Measurements from ENCODE around the gene KLHL33. TPM values are rescaled to one million over a fixed set of nuclear protein-coding genes. Genes with fewer than 3 reads are reported as not detected.

Gene KLHL33
- total and polyA plus RNA-seq, 10 of the 15 experiments (the other 5 are each of a cell fraction or from before 2014, with no cell fraction given), result 0.01 to 0.16 (median 0.04) TPM; not detected in 5

DNA sequence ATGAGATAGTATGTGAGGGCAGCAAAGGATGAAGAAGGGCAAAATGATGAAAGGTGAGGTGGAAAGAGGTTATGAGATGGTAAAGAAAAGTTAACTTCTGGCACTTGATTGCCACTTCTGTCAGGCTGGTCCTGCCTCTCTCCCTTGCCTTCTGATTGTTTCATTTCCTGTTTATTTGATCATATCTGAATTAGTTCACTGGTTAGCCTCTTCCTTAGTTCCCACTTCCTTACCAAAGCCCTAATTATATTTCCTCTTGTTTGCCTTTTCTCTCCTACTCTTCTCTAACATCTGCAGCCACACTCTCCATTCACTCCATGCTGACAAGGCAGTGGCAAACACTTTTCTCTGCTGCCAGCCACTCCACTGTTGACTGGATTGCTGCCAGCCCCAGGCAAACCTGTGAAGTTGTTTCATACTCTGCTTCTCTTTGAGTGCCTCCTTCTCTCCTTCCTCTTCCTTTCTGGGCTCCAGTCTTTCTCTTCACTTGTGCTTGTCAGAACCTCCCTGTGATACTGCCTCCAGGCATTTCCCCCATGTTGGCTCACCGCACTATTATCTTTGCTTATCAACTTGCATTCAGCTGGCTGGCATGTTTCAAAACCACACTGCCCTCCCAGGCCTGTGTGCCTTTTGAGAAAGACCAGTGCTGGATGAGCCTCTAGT lies 41.4 kb upstream of the KLHL33 start:
- H3K4me1 ChIP-seq (ENCODE audit: control insufficient read depth, insufficient read depth, low read length), result no peaks in the 10 kb centered on the region
- POLR2A ChIA-PET, result no interaction called here
- TF ChIP-seq ZBED1 (IDR thresholded peaks at IDR 0.05; ENCODE audit: borderline replicate concordance), result no peak
- TF ChIP-seq, protein P1, sequence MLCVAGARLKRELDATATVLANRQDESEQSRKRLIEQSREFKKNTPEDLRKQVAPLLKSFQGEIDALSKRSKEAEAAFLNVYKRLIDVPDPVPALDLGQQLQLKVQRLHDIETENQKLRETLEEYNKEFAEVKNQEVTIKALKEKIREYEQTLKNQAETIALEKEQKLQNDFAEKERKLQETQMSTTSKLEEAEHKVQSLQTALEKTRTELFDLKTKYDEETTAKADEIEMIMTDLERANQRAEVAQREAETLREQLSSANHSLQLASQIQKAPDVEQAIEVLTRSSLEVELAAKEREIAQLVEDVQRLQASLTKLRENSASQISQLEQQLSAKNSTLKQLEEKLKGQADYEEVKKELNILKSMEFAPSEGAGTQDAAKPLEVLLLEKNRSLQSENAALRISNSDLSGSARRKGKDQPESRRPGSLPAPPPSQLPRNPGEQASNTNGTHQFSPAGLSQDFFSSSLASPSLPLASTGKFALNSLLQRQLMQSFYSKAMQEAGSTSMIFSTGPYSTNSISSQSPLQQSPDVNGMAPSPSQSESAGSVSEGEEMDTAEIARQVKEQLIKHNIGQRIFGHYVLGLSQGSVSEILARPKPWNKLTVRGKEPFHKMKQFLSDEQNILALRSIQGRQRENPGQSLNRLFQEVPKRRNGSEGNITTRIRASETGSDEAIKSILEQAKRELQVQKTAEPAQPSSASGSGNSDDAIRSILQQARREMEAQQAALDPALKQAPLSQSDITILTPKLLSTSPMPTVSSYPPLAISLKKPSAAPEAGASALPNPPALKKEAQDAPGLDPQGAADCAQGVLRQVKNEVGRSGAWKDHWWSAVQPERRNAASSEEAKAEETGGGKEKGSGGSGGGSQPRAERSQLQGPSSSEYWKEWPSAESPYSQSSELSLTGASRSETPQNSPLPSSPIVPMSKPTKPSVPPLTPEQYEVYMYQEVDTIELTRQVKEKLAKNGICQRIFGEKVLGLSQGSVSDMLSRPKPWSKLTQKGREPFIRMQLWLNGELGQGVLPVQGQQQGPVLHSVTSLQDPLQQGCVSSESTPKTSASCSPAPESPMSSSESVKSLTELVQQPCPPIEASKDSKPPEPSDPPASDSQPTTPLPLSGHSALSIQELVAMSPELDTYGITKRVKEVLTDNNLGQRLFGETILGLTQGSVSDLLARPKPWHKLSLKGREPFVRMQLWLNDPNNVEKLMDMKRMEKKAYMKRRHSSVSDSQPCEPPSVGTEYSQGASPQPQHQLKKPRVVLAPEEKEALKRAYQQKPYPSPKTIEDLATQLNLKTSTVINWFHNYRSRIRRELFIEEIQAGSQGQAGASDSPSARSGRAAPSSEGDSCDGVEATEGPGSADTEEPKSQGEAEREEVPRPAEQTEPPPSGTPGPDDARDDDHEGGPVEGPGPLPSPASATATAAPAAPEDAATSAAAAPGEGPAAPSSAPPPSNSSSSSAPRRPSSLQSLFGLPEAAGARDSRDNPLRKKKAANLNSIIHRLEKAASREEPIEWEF (IDR thresholded peaks at IDR 0.05; ENCODE audit: insufficient replicate concordance, low read depth, low read length), result no peak
- TF ChIP-seq TCF3 (IDR thresholded peaks at IDR 0.05; ENCODE audit: borderline replicate concordance, insufficient read depth, low read depth, low read length), result no peak
- TF ChIP-seq SPI1 (IDR thresholded peaks at IDR 0.05; ENCODE audit: borderline replicate concordance, insufficient read depth, low read depth, low read length), result peak; percentile 44; the same call in 1 of the 2 replicates
- TF ChIP-seq SUPT20H (IDR thresholded peaks at IDR 0.05; ENCODE audit: borderline replicate concordance, control insufficient read depth, low read depth, low read length), result no peak
- TF ChIP-seq, protein P2, sequence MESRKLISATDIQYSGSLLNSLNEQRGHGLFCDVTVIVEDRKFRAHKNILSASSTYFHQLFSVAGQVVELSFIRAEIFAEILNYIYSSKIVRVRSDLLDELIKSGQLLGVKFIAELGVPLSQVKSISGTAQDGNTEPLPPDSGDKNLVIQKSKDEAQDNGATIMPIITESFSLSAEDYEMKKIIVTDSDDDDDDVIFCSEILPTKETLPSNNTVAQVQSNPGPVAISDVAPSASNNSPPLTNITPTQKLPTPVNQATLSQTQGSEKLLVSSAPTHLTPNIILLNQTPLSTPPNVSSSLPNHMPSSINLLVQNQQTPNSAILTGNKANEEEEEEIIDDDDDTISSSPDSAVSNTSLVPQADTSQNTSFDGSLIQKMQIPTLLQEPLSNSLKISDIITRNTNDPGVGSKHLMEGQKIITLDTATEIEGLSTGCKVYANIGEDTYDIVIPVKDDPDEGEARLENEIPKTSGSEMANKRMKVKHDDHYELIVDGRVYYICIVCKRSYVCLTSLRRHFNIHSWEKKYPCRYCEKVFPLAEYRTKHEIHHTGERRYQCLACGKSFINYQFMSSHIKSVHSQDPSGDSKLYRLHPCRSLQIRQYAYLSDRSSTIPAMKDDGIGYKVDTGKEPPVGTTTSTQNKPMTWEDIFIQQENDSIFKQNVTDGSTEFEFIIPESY (IDR thresholded peaks at IDR 0.05), result no peak
- no peak for TF ChIP-seq CEBPB (IDR thresholded peaks at IDR 0.05; ENCODE audit: borderline replicate concordance in 1 of 2, low read depth in 2 of 2, low read length in 2 of 2)
- no peak for TF ChIP-seq DPF2 (IDR thresholded peaks at IDR 0.05)

More for the DNA sequence above, 41.4 kb upstream of the KLHL33 start:
- no peak overlapping the region for H3K4me3 ChIP-seq
- ATAC-seq (no peak; the same call in 1 of the 3 replicates), DNase-seq (ENCODE audit: low read depth, low spot score) (no peak), FAIRE-seq (no peak)
- no peaks in the 10 kb centered on the region for H3K9me3 ChIP-seq (replicated peaks; ENCODE audit: control insufficient read depth, insufficient read depth, low read length)
- peaks cover 1% of the 10 kb centered on the region; the same call in 1 of the 2 replicates for H3K79me2 ChIP-seq (ENCODE audit: control insufficient read depth, insufficient read depth, low read length)
- H3K27me3 ChIP-seq (replicated peaks in 1 of 2; ENCODE audit: control insufficient read depth in 2 of 2, insufficient read depth in 2 of 2, low read length in 1 of 2), result no peaks in the 10 kb centered on the region
- ChIA-PET CTCF (no interaction called here), SMC1A (ENCODE audit: uncharacterized antibody, unreplicated experiment) (interaction anchor here (0.8 to 1.8 kb wide), 2 partner anchors 12 kb away, joined by 3 to 10 read pairs; no protein-coding TSS in a partner anchor), RAD21 (ENCODE audit: unreplicated experiment) (no interaction called here)
- no peak overlapping the region for H3K27ac ChIP-seq (ENCODE audit: control insufficient read depth, insufficient read depth)
- no peaks in the 10 kb centered on the region for H4K20me1 ChIP-seq (ENCODE audit: control insufficient read depth, insufficient read depth)
- H3K4me2 ChIP-seq (ENCODE audit: control insufficient read depth, insufficient read depth), result no peak overlapping the region
- no TSS peak for BruUV-seq (replicated peaks)
- in situ Hi-C loops (cut with MboI), result no loop called here
- H3K9ac ChIP-seq (ENCODE audit: control insufficient read depth, insufficient read depth, low read length), result no peak overlapping the region
- intact Hi-C loops (cut with micrococcal nuclease; ENCODE audit: unreplicated experiment), result no loop called here
- peaks cover 15 to 39% of the 10 kb centered on the region in 2 experiments for H3K36me3 ChIP-seq (ENCODE audit: control insufficient read depth in 2 of 2, insufficient read depth in 2 of 2, low read length in 1 of 2)
- 100% methylated on average over 1 of the region's 1 CpG for WGBS (ENCODE audit: insufficient coverage, insufficient replicate concordance, low lambda C conversion rate, missing lambda C conversion rate)
- no peak overlapping the region for H2AFZ ChIP-seq (ENCODE audit: control insufficient read depth, low read depth, low read length)

Data from GM12878 (cell line).